KOPT-K1 (cell line): ENCODE data around the gene MASP2.
"Not testable (repeated sequence)": the region's sequence is repeated elsewhere in the genome, so short reads cannot be mapped to it uniquely, and the experiment has no call there.

ENCODE experiments used
- H3K27ac ChIP-seq: fragments of 200-600 bp; sonication (generic); 2 replicates; pipeline ENCODE4 v1.5.1; 2016; ENCODE audit warnings: antibody characterized with exemption, mild to moderate bottlenecking, low read depth, low read length; ENCODE audit not compliant: poor library complexity, severe bottlenecking
- H3K36me3 ChIP-seq: fragments of 200-600 bp; sonication (generic); 2 replicates; pipeline ENCODE4 v1.5.1; 2017; ENCODE audit warnings: antibody characterized with exemption, mild to moderate bottlenecking, low read length, moderate library complexity; ENCODE audit not compliant: insufficient read depth
- H3K9me3 ChIP-seq: fragments of 200-600 bp; sonication (generic); 2 replicates; pipeline ENCODE4 v1.5.1; 2017; ENCODE audit warnings: antibody characterized with exemption, low read length, mild to moderate bottlenecking; ENCODE audit not compliant: insufficient read depth, poor library complexity, severe bottlenecking

Gene MASP2

GRCh38 chr1:11031624-11032262 lies 15.3 kb downstream of the MASP2 start:
- no peaks in the 10 kb centered on the region for H3K9me3 ChIP-seq
- H3K36me3 ChIP-seq: peaks cover 27% of the 10 kb centered on the region

GRCh38 chr1:11030865-11031264 lies 16.2 kb downstream of the MASP2 start:
- peaks cover 36% of the 10 kb centered on the region for H3K36me3 ChIP-seq
- H3K9me3 ChIP-seq: no peaks in the 10 kb centered on the region
- H3K27ac ChIP-seq: no peak overlapping the region

More at GRCh38 chr1:11031624-11032262, 15.3 kb downstream of the MASP2 start:
- no peak overlapping the region for H3K27ac ChIP-seq

- Histone ChIP-seq H3K27ac (no peak overlapping the region), H3K36me3 (peaks cover 64% of the 10 kb centered on the region), H3K9me3 (no peaks in the 10 kb centered on the region)
Measured at GRCh38 chr1:11028018-11028417, 19.0 kb downstream of the MASP2 start.

- no peak overlapping the region for H3K27ac ChIP-seq
- H3K36me3 ChIP-seq: peaks cover 71% of the 10 kb centered on the region
- H3K9me3 ChIP-seq: no peaks in the 10 kb centered on the region
Measured at GRCh38 chr1:11027316-11027715, 19.7 kb downstream of the MASP2 start.

GRCh38 chr1:11026903-11027302 lies 20.1 kb downstream of the MASP2 start:
- Histone ChIP-seq H3K9me3 (no peaks in the 10 kb centered on the region), H3K36me3 (peaks cover 75% of the 10 kb centered on the region), H3K27ac (no peak overlapping the region)

GRCh38 chr1:11026052-11026451 lies 21.0 kb downstream of the MASP2 start:
- H3K9me3 ChIP-seq: no peaks in the 10 kb centered on the region
- no peak overlapping the region for H3K27ac ChIP-seq
- peaks cover 84% of the 10 kb centered on the region for H3K36me3 ChIP-seq

GRCh38 chr1:11025618-11026017 lies 21.4 kb downstream of the MASP2 start:
- Histone ChIP-seq H3K9me3 (no peaks in the 10 kb centered on the region), H3K27ac (no peak overlapping the region), H3K36me3 (peaks cover 85% of the 10 kb centered on the region)

GRCh38 chr1:11024874-11025203 lies 22.2 kb downstream of the MASP2 start:
- H3K9me3 ChIP-seq: no peaks in the 10 kb centered on the region
- H3K36me3 ChIP-seq: peaks cover 88% of the 10 kb centered on the region
- H3K27ac ChIP-seq: no peak overlapping the region

GRCh38 chr1:11024154-11024873 lies 22.7 kb downstream of the MASP2 start:
- Histone ChIP-seq H3K9me3 (no peaks in the 10 kb centered on the region), H3K27ac (no peak overlapping the region), H3K36me3 (peaks cover 90% of the 10 kb centered on the region)

GRCh38 chr1:11023201-11023600 lies 23.8 kb downstream of the MASP2 start:
- H3K9me3 ChIP-seq: no peaks in the 10 kb centered on the region
- H3K36me3 ChIP-seq: peaks cover 99% of the 10 kb centered on the region
- H3K27ac ChIP-seq: no peak overlapping the region

- Histone ChIP-seq H3K27ac (no peak overlapping the region), H3K36me3 (peaks cover 100% of the 10 kb centered on the region), H3K9me3 (no peaks in the 10 kb centered on the region)
Measured at GRCh38 chr1:11019971-11020370, 27.1 kb downstream of the MASP2 start.

- peaks cover 100% of the 10 kb centered on the region for H3K36me3 ChIP-seq
- H3K9me3 ChIP-seq, H3K27ac ChIP-seq: not testable (repeated sequence)
Measured at GRCh38 chr1:11019358-11019757, 27.7 kb downstream of the MASP2 start.

GRCh38 chr1:11013160-11013531 lies 33.9 kb downstream of the MASP2 start:
- Histone ChIP-seq H3K9me3 (no peaks in the 10 kb centered on the region), H3K36me3 (peaks cover 51% of the 10 kb centered on the region), H3K27ac (peak overlapping the region; percentile 96)

- Histone ChIP-seq H3K27ac (peak within 1 kb of the TSS; percentile 96), H3K9me3 (no peaks in the 10 kb centered on the region), H3K36me3 (peaks cover 44% of the 10 kb centered on the region)
Measured at GRCh38 chr1:11012260-11013159, 34.5 kb downstream of the MASP2 start, which contains the start of gene TARDBP. TSS of gene TARDBP (plus strand) at chr1:11012654. CDS start at chr1:11013728, 1,074 bp downstream.

- Histone ChIP-seq H3K27ac (no peak overlapping the region), H3K9me3 (no peaks in the 10 kb centered on the region), H3K36me3 (no peaks in the 10 kb centered on the region)
Measured at GRCh38 chr1:11000526-11000925, 46.5 kb downstream of the MASP2 start.
